ENCODE results near the gene CDK6.
"Not testable (repeated sequence)": the region's sequence is repeated elsewhere in the genome, so short reads cannot be mapped to it uniquely, and the experiment has no call there.

The CDK6 gene

GRCh38 chr7:92606985-92607384 lies 229.4 kb downstream of the CDK6 start:
- no peaks in the 10 kb centered on the region for H3K4me1 Mint-ChIP-seq
- H3K27me3 Mint-ChIP-seq (ENCODE audit: low read depth): peaks cover 3% of the 10 kb centered on the region
- no peaks in the 10 kb centered on the region for H3K36me3 Mint-ChIP-seq (ENCODE audit: low read depth)
- no peaks in the 10 kb centered on the region for H3K9me3 Mint-ChIP-seq
- H3K4me3 Mint-ChIP-seq: no peak overlapping the region
- TF ChIP-seq CTCF (IDR thresholded peaks at IDR 0.05; ENCODE audit: unreplicated experiment in 3 of 3): no peak
- H3K27ac Mint-ChIP-seq: no peak overlapping the region

GRCh38 chr7:92604517-92604916 lies 231.9 kb downstream of the CDK6 start:
- not testable (repeated sequence) for H3K36me3 Mint-ChIP-seq (ENCODE audit: low read depth); H3K4me3 Mint-ChIP-seq; H3K27me3 Mint-ChIP-seq (ENCODE audit: low read depth); H3K9me3 Mint-ChIP-seq; H3K4me1 Mint-ChIP-seq; H3K27ac Mint-ChIP-seq

GRCh38 chr7:92603089-92603445 lies 233.3 kb downstream of the CDK6 start:
- H3K4me3 Mint-ChIP-seq: no peak overlapping the region
- no peaks in the 10 kb centered on the region for H3K36me3 Mint-ChIP-seq (ENCODE audit: low read depth)
- no peaks in the 10 kb centered on the region for H3K4me1 Mint-ChIP-seq
- TF ChIP-seq CTCF (IDR thresholded peaks at IDR 0.05; ENCODE audit: unreplicated experiment in 3 of 3): no peak
- no peak overlapping the region for H3K27ac Mint-ChIP-seq
- H3K9me3 Mint-ChIP-seq: no peaks in the 10 kb centered on the region
- peaks cover 3% of the 10 kb centered on the region for H3K27me3 Mint-ChIP-seq (ENCODE audit: low read depth)

- no peak overlapping the region for H3K4me3 Mint-ChIP-seq
- peaks cover 3% of the 10 kb centered on the region for H3K27me3 Mint-ChIP-seq (ENCODE audit: low read depth)
- no peaks in the 10 kb centered on the region for H3K9me3 Mint-ChIP-seq
- no peak for TF ChIP-seq CTCF (IDR thresholded peaks at IDR 0.05; ENCODE audit: unreplicated experiment in 3 of 3)
- H3K36me3 Mint-ChIP-seq (ENCODE audit: low read depth): no peaks in the 10 kb centered on the region
- no peaks in the 10 kb centered on the region for H3K4me1 Mint-ChIP-seq
- H3K27ac Mint-ChIP-seq: no peak overlapping the region
Observed at GRCh38 chr7:92602352-92603088, 233.9 kb downstream of the CDK6 start.

GRCh38 chr7:92598310-92598981 lies 237.9 kb downstream of the CDK6 start:
- no peaks in the 10 kb centered on the region for H3K4me1 Mint-ChIP-seq

GRCh38 chr7:92595281-92595680 lies 241.1 kb downstream of the CDK6 start:
- H3K27me3 Mint-ChIP-seq (ENCODE audit: low read depth): peaks cover 13% of the 10 kb centered on the region
- H3K9me3 Mint-ChIP-seq: no peaks in the 10 kb centered on the region
- H3K4me1 Mint-ChIP-seq: no peaks in the 10 kb centered on the region
- H3K27ac Mint-ChIP-seq: no peak overlapping the region
- no peak for TF ChIP-seq CTCF (IDR thresholded peaks at IDR 0.05; ENCODE audit: unreplicated experiment in 3 of 3)
- H3K36me3 Mint-ChIP-seq (ENCODE audit: low read depth): no peaks in the 10 kb centered on the region
- H3K4me3 Mint-ChIP-seq: no peak overlapping the region

More at GRCh38 chr7:92598310-92598981, 237.9 kb downstream of the CDK6 start:
- Mint-ChIP-seq H3K4me3 (no peak overlapping the region), H3K27ac (no peak overlapping the region), H3K36me3 (ENCODE audit: low read depth) (no peaks in the 10 kb centered on the region), H3K9me3 (no peaks in the 10 kb centered on the region), H3K27me3 (ENCODE audit: low read depth) (no peaks in the 10 kb centered on the region)
- TF ChIP-seq CTCF (IDR thresholded peaks at IDR 0.05; ENCODE audit: unreplicated experiment in 3 of 3): no peak
